NK-92 (cell line): Measurements from ENCODE around the gene CFAP57.

Experiments
- DNase-seq: peaks from one replicate; lab custom pipeline; 2025; ENCODE audit not compliant: unreplicated experiment; lab: John Stamatoyannopoulos, UW

CFAP57 gene

DNA sequence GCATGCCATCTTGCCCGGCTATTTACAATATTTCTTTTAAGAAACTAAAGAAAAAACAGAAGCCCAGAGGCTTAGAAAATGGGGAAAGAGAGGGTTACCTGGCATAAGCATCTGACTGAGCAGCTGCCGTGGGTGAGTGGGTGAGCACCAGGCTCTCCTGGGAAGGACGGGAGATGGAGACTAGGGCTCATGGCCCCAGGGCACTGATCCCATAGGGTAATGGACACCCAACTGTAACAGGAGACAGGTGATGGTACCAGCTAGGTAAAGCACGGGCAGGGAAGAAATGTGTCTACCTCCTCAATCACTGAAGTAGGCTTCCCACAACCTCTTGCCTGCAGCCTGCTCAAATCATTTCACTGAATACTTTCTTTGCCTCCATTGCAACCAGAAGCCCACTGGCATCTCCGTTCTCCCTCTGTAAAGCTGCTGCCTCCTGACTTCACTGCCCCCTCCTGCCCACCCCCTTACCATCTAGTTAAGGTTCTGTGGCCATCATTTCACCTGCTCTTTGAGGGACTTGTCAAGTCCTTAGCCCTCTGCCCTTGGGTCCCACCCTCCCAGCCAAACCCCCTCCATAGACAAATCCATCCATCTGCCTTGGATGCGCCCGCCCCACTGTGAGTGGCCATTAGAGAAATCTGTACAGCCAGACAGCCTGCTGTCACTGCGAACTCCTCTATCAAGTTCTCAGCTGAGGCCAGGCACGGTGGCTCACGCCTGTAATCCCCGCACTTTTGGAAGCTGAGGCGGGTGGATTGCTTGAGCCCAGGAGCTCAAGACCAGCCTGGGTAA is 103.9 kb downstream of the CFAP57 start:
- DNase-seq: no peak

DNA sequence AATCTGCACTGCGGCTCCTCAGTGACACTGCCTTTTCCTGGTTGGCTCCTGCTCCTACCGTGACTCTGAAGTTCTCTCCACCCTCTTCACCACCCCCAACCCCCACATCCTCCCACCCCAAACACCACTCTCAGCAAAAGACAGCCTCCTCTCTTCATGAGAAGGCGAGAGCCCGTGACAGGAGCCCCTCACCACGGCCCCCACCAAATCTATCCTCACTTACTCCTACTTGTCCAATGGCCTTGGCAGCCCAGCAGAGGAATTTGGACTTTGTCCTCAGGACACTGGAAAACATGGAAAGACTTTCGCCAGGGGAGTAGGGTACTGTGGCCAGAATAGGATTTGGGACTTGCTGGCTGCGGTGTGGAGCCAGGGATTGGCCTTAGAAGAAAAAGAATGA is 104.5 kb downstream of the CFAP57 start:
- no peak for DNase-seq

DNA sequence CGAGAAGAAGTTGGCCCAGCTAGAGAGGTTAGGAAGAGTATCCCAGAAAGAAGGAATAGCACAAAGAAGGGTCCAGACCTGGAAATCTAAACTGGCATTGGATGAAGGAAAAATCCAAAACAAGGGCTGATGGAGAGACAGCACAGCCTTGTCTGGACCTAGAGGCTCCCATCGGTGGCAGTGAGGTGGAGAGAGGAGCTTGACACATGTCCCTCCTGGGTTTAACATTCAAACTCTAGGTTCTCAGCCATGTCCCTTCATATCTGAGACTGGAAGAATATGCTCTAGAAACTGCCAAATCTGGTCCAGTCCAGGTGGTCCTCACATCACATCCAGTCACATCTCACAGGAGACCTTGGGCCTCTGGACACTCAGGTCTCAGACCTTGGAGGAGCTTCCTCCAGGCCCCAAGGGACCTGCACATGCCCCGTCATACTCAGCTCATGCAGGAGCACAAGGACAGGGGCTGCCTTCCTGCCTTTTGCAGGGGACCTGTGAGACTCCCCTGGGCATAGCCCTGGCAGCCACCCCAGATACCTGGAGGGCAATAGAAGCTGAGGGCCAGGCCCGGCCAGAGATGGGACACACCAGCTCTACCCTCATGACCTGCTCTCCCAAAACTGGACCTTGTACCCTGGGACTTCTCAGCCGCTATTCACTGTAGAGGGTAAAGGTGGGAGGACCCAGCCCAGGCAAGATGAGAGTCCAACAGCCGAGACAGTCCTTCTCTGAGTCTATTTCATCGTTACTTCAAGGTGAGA is 105.2 kb downstream of the CFAP57 start:
- DNase-seq: no peak

DNA sequence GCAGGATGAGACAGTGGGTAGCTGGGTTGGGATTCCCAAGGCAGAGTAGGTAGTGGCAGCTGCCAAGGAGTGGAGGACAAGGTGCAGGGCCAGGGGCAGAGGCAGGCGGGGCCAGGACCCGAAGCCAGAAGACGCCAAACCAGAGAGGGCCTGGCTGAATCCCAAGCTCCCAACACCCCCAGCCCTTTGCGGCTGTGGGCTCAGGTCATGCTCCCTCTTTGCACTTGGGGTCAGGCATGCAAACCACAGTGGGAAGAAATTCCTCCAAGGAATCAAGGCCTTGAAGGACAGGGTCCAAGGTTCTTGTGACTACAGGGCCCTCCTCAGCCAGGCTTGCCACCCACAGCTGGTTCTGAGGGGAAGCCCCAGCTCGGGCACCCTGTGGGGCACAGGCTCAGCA is 107.0 kb downstream of the CFAP57 start:
- no peak for DNase-seq

DNA sequence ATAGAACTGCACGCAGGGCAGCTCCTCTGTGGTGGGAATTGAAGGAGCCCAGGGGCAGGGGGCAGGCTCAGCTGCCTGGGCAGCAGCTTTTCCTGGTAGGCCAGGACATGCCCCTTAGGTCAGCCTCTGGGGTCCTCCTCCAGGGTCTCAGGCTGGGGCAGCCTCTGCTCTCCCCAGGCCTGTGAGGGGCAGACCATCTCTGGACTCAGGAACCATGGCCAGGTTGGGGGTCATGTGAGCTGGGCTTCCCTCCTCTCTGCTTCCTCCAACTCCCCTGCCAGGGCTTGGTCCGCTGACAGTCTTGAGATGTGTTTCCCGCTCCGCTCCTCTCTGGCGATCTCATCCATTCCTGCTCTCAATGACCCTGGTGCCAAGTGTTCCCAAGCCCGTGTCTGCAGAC is 107.5 kb downstream of the CFAP57 start:
- DNase-seq: no peak

DNA sequence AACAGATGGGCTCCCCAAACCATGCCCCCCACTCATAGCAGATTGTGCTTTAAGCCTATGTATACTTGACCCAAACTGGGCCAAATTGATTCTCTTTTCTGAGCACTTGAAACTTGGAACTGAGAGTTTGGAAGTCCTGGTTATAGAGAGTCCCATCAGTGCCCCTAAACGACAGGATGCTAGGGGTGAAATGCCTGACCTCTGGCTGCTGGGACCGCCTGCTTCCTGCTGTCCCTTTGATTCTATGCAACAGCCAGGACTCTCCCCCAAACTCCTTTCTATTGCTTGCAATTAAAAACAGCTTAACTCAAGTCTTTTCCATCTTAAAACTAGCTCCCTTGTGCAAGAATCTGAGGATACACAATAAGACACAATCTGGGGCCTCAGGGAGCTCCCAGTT is 108.6 kb downstream of the CFAP57 start:
- no peak for DNase-seq

DNA sequence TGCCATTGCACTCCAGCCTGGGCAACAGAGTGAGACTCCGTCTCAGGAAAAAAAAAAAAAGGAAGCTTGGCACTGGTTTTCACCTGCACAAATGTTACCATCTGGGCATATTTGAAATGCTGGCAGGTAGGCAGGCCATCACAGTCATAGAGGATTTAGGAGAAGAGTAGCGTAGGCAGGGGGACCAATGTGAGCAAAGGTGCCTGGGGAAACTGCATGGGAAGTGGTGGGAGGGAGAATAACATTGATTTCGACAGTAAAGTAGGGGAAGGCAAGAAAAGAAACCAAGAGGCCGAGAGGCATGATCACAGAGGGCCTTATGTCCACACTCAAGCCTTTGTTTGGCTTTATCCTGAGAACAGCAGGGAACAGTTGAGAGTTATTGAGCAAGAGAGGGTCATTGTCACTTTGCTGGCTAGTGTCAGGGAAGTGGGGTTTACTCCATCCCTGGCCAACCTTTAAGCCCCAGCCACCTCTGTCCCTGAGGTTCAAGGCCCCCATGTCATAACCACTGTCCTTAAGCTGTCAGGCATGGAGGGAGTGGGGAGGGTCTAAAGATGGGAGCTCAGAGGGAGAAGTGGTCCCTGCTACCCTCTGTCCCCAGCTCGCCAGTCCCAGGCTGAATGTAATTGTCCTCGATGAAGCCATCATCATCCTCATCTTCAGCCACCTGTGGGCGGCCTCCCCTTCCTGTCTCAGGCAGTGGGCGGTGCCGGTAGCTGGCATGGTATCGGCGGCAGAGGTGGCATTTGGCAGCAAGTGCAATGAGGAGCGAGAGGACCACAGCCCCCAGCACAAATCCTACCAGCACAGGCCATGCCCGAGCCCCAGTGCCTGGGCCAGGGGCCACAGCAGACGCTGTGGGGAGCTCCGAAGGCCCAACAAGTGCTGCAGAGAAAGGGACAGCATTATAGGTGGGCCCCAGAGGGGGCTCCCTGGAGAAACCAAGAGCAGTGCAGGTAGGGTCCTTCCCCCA is 110.4 kb downstream of the CFAP57 start:
- DNase-seq: no peak

DNA sequence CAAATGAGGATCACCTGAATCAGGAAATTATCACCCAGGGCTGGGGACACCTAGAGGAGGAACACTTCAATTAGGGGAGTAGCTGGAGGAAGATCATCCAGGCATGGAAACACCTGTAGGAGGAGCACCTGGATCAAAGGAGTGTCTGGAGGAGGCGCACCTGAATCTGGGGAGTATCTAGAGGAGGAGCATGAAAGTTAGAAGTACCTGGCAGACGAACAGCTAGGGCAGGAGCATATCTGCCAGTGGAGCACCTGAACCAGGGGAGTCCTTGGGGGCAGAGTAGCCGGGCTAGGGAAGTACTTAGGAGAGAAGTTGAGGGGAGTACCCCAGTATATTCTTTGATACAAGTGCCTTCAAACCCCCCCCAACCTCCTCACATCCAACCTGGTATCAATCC is 111.9 kb downstream of the CFAP57 start:
- no peak for DNase-seq

DNA sequence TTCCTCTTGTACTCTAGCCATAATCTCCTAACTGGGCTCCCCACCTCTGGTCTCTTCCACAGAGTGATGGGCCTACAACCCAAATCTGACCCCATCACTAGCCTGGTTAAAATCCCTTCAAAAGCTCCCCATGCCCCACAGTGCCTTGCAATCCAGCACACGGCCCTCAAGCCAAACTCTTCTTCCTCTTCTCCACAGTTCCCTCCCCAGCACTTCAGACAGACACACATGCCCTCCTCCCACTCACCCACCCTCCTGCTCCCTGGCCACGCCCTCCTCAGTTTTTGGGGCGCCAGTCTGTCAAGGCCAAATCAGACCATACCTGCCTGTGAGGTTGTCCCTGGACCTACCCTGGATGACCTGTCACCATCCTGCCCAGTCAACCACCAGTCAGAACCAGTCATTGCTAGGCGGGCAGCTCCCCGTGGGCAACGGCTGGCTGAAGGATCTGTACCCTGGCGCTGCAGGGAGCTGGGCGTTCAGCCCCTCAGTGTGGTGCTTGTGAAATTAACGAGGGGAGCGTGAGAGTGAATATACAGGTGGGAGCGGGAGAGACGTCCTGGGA is 112.5 kb downstream of the CFAP57 start:
- DNase-seq: no peak

DNA sequence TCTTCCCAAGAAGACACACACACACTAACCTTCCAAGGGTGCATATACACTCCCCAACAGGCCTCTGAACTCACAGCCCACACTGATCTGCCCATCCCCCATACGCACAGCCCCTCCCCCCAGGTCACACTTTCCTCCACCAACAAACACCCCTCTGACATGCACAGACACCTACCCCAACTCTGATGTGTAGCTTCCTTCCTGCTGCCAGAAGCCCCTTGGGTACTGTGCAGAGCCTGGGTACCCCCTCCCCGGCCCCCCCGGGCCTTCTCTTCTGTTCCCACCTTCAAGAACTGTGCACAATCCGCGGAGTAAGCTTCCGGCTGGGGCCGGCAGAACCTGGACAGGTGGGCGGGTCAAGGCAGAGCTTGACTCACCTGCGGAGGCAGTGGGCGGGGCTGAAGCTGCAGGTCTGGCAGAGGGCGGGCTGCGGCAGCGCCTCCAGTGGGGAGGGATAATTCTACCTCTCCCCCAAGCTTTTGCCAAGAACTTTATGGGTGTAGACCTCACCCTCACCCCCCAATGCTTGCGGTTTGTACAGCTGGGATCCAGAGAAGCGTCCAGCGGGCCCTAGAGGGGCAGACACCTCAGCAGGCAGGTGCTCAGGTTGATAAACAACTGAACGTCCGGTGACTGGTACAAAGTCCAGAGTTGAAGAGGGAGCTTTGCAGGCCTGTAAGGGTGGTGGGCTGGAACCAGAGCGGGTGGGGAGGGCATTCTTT is 113.3 kb downstream of the CFAP57 start, which contains the start of gene C1orf210:
C1orf210 (minus strand) TSS at position 313 of the 722 bp plus-strand sequence. CDS start 2,311 bp downstream, outside the sequence.
- no peak for DNase-seq

DNA sequence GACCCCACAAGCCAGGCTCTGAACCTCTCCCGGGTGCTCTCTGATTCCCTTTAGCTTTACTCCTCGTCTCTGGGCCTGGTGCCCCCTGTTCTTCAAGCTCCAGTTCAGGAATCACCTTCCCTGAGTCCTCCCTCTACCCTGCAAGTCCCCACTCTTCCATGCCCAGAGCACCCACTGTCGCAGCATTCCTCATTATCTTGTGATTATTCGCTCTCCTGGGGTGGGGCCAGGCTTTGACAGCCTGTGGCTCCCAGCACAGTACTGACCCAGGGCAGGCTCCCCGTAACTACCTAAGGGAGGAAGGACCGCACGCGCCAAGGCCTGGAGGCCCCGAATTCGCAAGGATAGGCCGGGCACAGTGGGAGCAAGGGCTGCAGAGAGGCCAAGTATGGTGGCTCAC is 114.0 kb downstream of the CFAP57 start:
- DNase-seq: no peak

DNA sequence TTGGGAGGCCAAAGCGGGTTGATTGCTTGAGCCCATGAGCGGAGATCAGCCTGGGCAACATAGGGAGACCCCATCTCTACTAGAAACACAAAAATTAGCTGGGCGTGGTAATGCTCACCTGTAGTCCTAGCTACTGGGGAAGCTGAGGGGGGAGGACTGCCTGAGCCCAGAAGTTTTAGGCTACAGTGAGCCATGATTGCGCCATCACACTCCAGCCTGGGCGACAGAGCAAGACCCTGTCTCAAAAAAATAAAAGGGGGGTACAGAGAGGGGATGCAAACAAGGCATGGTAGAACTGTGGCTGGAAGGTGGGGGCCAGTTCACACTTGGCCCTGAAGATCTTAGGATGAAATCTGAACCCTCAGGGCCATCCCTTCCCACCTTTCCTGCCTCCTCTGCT is 114.4 kb downstream of the CFAP57 start:
- DNase-seq: no peak

DNA sequence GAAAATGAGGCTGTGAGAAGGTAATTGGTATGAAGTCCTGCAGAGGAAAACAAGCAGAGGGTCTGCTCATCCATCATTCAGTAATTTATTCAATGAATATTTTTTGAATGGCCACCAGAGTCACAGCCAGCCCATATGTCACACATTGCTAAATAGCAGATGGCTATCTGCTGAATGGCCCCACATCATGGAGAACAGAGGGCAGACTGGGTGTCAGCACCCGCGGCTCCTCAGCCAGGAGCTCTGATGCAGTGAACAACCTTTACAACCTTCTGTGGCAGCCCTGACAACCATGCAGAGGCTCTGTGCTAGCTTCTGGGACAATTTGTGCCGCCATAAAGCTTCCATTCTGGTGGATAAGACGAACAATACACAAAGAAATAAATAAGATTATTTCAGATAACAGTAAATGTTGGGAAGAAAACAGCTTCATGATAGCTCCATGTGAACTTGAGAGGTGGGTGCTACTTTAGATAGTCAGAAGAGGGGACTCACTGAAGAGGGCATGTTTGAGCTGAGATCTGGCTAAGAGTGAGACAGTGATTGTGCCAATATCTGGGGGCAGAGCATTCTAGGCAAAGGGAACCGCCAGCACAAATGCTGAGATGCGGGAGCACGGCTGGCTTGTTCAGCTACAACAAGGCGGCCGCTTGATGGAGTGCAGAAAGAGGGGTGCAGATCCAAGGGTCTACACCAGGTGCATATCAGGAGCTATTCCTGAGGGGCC is 116.1 kb downstream of the CFAP57 start:
- DNase-seq: no peak

DNA sequence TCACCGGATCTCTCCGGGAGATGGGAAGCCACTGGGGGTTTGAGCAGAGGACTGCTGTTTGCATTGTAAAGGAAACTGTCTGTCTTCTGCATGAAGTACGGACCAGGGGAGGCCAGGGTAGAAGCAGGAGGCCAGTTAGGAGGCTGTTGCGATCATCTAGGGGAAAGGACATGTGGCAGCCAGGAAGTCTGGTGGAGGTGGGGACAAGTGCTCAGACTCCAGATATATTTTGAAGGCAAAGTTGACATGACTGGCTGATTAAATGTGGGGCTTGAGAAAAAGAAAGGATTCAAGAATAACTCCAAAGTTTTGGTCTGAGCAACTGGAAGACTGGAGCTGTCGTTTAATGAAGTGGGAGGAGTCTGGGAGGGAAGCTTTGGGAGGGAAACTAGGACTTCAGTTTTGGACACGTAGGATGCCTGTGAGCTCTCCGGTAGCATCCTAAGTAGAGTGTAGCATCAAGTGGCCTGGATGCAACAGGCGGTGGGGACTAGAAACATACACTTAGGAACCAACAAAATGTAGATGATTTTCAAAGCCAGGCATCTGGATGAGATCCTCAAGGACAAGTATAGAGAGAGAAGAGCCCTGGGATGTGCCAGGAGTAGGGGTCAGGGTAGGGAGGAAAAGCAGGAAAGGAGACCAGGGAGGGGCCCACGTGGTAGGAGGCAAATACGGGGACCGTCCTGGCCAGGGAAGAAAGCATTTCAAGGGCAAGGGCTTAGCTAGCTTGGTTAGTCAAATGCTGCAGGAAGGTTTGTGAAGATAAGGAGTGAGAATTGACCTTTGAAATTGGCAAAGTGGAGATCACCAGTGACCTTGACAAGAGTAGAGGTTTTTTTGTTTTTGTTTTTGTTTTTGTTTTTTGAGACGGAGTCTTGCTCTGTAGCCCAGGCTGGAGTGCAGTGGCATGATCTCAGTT is 116.9 kb downstream of the CFAP57 start:
- no peak for DNase-seq

DNA sequence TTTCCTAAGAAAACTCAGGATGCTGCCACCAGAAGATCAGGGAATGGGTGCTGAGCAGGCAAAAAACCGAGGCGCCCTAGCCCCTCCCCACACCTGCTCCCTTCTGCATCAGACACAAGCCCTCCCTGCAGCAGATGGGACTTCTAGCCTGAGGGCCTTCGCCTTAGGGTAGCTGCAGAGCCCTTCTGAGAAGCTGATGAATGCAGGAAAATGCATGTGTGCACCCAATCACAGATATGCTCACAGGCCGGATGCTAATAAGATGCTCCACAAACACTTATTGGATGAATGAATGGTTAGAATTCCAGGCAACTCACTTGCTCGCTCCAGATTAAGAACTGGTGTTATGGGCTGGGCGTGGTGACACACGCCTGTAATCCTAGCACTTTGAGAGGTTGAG is 120.1 kb downstream of the CFAP57 start:
- no peak for DNase-seq

DNA sequence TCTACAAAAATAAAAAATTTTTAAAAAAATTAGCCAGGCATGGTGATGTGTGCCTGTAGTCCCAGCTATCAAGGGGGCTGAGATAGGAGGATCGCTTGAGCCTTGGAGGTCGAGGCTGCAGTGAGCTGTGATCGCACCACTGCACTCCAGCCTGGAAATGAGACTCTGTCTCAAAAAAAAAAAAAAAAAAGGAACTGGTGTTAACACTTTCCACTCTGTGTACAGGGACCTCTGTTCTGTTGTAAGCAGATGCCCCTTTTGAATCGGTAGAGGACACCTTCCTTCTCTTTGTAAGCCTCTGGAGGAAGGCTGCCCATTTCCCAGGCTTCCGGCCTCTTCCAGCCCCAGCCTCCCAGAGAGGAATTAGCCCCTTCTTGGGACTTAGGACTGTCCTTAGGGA is 120.5 kb downstream of the CFAP57 start:
- DNase-seq: no peak

DNA sequence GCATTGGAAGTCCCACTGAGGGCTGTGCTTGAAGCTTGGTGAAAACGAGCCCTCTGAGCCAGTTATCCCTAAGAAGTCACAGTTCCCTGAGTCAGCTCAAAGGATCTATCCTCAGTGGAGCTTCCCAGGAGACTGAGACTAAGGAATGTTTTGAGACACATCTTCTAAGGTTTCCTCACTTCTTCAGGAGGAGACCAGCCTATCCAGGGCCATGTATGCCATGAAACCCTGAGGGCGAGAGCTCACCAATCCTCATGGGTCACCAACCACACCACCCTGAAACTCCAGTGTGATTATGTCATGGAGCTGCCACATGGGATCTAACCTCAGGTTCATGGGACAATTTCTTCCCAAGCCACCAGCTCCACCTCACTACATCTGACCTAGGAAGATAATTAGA is 121.0 kb downstream of the CFAP57 start:
- no peak for DNase-seq

DNA sequence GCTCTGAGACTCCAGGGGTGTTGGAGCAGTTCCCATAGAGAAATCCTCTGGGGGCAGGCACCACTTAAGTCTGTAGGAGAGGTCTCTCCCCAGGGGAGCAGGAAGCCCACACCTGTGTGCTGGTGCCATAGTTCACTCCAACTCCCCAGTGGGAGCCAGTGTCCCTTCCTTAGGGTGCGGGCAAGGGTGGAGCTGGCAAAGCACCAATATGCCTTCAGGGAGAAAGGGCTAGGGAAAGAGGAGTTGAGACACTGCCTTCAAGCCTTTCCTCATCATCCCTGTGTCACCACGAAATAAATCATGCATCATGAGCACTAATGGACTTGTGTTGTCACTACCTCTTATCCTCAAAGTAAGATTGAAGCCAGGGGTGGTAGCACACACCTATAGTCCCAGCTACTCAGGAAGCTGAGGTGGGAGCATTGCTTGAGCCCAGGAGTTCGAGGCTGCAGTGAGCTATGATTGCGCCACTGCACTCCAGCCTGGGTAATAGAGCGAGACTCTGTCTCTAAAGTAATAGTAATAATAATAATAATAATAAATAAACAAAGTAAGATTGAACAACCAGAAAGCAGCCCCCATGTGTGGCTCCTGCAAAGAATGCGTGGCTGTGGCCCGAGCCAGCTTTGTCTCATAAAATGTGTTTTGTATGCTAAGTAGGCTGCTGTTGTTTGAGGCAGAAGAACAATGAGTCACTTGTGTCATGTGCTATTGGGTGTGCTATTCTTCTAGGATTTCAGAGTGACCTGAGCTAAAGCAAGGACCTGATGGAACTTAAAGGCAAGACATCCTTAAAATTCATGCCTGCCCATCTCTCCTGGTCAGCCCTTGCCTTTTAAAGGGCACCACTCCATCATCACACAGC is 122.0 kb downstream of the CFAP57 start:
- no peak for DNase-seq
